HG03442 (cell line): ENCODE data around the gene ATXN7L2.

ENCODE experiments used
- ATAC-seq: cut with Tn5 transposase; IDR thresholded peaks from one replicate; pipeline ENCODE4 v1.9.1; 2021; ENCODE audit warnings: mild to moderate bottlenecking, moderate library complexity; ENCODE audit not compliant: unreplicated experiment

ATXN7L2 gene

GRCh38 chr1:109527098-109527811 lies 43.5 kb downstream of the ATXN7L2 start:
- ATAC-seq = peak; percentile 50

GRCh38 chr1:109527846-109528695 lies 44.4 kb downstream of the ATXN7L2 start:
- ATAC-seq = no peak

GRCh38 chr1:109528712-109529111 lies 45.0 kb downstream of the ATXN7L2 start:
- ATAC-seq = no peak

DNA sequence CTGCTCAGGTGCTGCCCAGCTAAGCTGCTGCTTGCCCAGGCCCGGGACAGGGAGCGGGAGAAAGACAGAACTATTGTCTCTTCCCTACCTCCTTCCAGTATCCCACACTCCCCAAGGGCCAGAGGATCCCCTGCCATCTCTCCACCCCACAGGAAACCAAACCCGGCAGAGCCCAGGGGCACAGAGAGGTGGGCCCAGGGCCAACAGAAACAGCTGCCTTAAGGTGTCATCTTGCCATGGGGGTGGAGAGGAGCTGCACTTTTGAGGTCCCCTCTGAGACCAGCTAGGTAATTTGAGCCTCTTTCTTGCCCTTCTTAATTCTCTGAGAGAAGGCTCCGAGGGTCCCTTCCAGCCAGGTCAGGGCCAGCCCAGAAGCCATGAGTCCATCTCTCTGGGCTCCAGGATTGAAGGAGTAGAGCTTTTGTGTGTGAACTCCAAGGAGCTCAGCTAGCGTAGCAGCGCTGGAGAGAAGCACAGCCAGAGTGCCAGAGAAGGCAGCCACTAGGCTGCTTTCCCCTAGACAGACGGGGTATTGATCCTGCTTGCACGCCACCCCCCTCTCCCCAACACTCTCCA lies 46.3 kb downstream of the ATXN7L2 start:
- ATAC-seq = no peak

GRCh38 chr1:109530457-109531087 lies 46.9 kb downstream of the ATXN7L2 start:
- no peak for ATAC-seq

GRCh38 chr1:109531380-109531779 lies 47.7 kb downstream of the ATXN7L2 start:
- ATAC-seq = no peak

DNA sequence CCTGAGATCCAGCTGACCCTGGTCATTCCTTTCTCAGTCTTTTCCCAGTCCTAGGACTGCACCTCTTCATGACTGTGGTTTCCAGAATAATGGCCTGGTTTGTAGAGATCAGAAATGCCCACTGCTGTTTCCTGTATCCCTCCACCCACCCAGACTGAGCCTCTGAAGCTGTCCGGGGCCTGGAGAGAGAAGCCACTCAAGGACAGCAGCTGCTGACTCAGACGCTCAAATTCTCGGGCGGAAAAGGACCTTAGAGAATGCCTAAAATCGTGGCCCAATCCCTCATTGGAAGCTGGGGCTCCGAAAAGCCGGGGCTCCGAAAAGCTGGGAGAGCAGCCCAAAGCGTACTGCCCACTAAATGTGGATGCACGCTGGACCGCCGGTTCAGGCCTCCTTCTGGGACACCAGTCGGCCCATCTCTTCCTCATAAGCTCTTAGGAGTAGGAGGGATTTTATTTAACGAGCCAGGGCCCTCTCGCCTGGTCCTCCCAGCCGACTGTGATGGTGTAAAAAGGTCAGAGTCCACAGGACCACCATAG lies 48.2 kb downstream of the ATXN7L2 start:
- no peak for ATAC-seq

DNA sequence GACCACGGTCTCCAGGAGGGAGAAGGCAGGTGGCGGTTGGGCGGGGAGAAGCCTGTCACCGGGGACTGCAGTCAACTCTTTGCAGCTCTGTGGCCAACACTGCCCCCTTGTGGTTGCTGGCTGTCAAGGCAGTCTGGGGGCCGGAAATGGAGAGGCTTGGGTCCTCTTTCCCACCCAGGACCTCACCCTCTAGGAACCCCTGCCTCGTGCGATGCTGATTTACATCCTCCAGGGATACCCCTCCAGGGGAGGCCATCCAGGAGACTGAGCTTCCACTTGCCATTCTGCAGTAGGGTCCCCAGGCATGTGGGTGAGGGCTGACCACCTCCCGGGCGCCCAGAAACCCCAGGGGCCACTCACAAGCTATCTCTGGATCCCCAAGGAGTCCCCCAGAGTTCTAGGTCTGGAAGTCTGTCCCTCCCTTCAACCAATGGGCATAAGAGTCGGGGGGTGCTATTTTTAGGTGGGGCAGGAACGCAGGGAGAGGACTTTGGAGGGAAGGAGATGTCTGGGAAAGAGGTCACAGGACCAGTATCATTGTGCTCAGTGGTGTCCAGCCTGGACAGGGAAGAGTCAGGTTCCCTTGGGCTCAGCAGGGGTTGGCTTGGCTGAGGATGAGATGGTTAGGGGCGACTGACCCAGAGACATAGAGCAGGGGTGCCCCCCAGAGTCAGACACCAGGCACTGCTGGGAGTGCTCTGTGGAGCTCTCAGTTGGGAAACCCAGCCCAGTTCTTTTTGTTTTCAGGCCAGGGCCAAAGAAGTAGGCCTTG lies 48.8 kb downstream of the ATXN7L2 start:
- peak; percentile 68 for ATAC-seq

- no peak for ATAC-seq
Measured at GRCh38 chr1:109534307-109534858, 50.7 kb downstream of the ATXN7L2 start.

GRCh38 chr1:109535481-109535880 lies 51.8 kb downstream of the ATXN7L2 start:
- no peak for ATAC-seq

DNA sequence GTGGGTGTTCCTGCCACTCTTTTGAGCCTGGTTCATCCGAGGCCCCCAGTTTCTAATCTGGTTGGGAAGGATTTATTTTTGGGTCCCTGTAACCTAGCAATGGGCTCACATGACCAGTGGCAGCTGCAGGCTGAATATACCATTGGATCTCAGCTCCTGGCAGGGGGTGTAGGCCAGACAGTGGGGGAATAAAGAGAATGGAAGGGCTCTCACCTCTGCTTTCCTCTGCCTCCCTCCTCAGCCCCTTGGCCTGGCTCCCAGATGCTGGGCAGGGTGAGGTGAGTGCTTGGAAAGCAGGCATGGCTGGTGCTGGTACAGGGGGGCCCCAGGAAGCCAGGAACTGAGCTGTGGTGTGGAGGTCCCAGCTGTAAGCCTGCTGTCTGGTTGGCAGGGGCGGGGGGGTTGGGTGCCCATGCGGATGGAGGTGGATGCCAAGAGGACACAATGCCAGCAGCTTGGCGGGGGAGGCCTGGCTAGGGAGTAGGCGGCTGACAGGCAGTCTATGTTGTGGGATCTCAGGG lies 52.3 kb downstream of the ATXN7L2 start:
- ATAC-seq = no peak

- ATAC-seq = no peak
Measured at GRCh38 chr1:109537450-109538178, 53.9 kb downstream of the ATXN7L2 start.

DNA sequence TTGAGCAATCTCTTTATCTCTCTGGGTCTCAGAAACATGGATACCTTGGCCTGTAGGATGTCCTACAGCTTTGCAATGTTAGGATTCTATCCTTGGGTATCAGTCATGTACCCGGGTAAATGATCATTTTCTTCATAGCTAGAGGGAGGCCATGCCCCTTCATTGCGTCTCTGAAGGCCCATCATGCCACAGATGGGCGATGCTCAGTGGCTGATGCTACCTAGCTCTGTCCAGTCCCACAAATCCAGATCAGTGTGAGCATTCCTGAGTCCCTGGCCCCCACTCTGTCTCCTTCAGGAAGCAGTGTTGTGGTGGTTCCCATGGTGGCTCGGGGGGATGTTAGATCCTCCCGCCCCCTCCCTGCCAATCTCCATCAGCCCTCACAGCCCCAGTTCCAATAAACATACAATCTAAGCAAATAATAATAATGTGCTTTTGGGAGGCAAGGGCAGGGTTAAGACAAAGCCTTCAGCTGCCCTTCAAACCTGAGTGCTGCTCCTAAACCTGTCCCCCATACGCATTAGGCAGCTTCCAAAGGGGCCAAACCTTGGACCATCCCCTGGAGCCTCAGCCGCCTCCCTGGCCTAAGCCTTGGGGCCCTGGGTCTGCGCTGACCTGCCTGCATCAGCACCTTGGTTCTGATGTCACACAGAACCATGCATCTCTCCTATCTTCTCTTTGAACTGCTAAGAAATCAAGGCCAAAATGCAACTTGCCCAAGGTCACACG lies 55.3 kb downstream of the ATXN7L2 start:
- no peak for ATAC-seq

- ATAC-seq = no peak
Measured at GRCh38 chr1:109539676-109540075, 56.0 kb downstream of the ATXN7L2 start, which contains the start of gene GPR61. TSS of gene GPR61 (plus strand) at chr1:109539872. CDS start at chr1:109543023, 3,151 bp downstream.

GRCh38 chr1:109541102-109541501 lies 57.4 kb downstream of the ATXN7L2 start:
- no peak for ATAC-seq
